ENCODE data around the gene FGGY.

Gene FGGY

GRCh38 chr1:59766227-59766855 lies 469.4 kb downstream of the FGGY start:
- DNase-seq (ENCODE audit: low read depth): no peak

GRCh38 chr1:59767119-59767518 lies 470.2 kb downstream of the FGGY start:
- DNase-seq (ENCODE audit: low read depth): no peak

- DNase-seq (ENCODE audit: low read depth): no peak
Observed at GRCh38 chr1:59768792-59769735, 472.2 kb downstream of the FGGY start.

- DNase-seq (ENCODE audit: low read depth): no peak
Observed at GRCh38 chr1:59769736-59770095, 472.8 kb downstream of the FGGY start.

GRCh38 chr1:59771361-59771760 lies 474.5 kb downstream of the FGGY start:
- no peak for DNase-seq (ENCODE audit: low read depth)

- no peak for DNase-seq (ENCODE audit: low read depth)
Observed at GRCh38 chr1:59775480-59775879, 478.6 kb downstream of the FGGY start.

GRCh38 chr1:59776960-59777852 lies 480.3 kb downstream of the FGGY start:
- no peak for DNase-seq (ENCODE audit: low read depth)

- no peak for DNase-seq (ENCODE audit: low read depth)
Observed at GRCh38 chr1:59779949-59780348, 483.1 kb downstream of the FGGY start.

- DNase-seq (ENCODE audit: low read depth): no peak
Observed at GRCh38 chr1:59788825-59789224, 491.9 kb downstream of the FGGY start.

GRCh38 chr1:59798600-59798999 lies 501.7 kb downstream of the FGGY start:
- DNase-seq (ENCODE audit: low read depth): no peak

GRCh38 chr1:59803458-59804038 lies 506.7 kb downstream of the FGGY start:
- no peak for DNase-seq (ENCODE audit: low read depth)

GRCh38 chr1:59804301-59804700 lies 507.4 kb downstream of the FGGY start:
- DNase-seq (ENCODE audit: low read depth): no peak

GRCh38 chr1:59805554-59805953 lies 508.7 kb downstream of the FGGY start:
- no peak for DNase-seq (ENCODE audit: low read depth)
